AG20443 (cell line): Measurements from ENCODE around the gene GABBR1.

Experiments
- DNase-seq: peaks from one replicate; pipeline ENCODE4 v3.0.0; 2012; ENCODE audit warnings: low spot score, mixed read lengths

GABBR1 gene

GRCh38 chr6:29527126-29527525, 105.9 kb downstream of the GABBR1 start:
- DNase-seq: no peak

GRCh38 chr6:29525311-29525639, 107.7 kb downstream of the GABBR1 start:
- no peak for DNase-seq

GRCh38 chr6:29524444-29525310, 108.3 kb downstream of the GABBR1 start:
- DNase-seq: no peak

- no peak for DNase-seq
These were observed 108.9 kb downstream of the GABBR1 start for GRCh38 chr6:29524044-29524443.

- DNase-seq: no peak
These were observed 110.8 kb downstream of the GABBR1 start for GRCh38 chr6:29522227-29522626.

GRCh38 chr6:29521006-29521680, 111.8 kb downstream of the GABBR1 start:
- no peak for DNase-seq

GRCh38 chr6:29520232-29520631, 112.8 kb downstream of the GABBR1 start:
- no peak for DNase-seq

GRCh38 chr6:29519291-29520010, 113.5 kb downstream of the GABBR1 start:
- no peak for DNase-seq

- no peak for DNase-seq
These were observed 115.1 kb downstream of the GABBR1 start for GRCh38 chr6:29517728-29518440.

- DNase-seq: no peak
These were observed 115.7 kb downstream of the GABBR1 start for GRCh38 chr6:29517245-29517644.

- DNase-seq: no peak
These were observed 116.9 kb downstream of the GABBR1 start for GRCh38 chr6:29516108-29516507.

- DNase-seq: no peak
These were observed 122.2 kb downstream of the GABBR1 start for GRCh38 chr6:29510746-29511300.

GRCh38 chr6:29510202-29510601, 122.8 kb downstream of the GABBR1 start:
- DNase-seq: no peak
